A549 (cell line): Measurements from ENCODE around the gene DNAH5. TPM values are rescaled to one million over a fixed set of nuclear protein-coding genes. Genes with fewer than 3 reads are reported as not detected.
"Not testable (repeated sequence)": the region's sequence is repeated elsewhere in the genome, so short reads cannot be mapped to it uniquely, and the experiment has no call there.

Experiments
- ATAC-seq, 2 experiments: fragments of 200-7000 bp in 1 of 2; fragments of >200 bp in 1 of 2; cut with Nextera tagmentation in 1 of 2; cut with Tn5 transposase in 1 of 2; 3 replicates each; pipeline versions ENCODE4 v1.8.0 to v1.9.1; 2018 to 2020; ENCODE audit warnings: mild to moderate bottlenecking in 1 of 2, moderate library complexity in 1 of 2
- CTCF ChIA-PET: fragments of 300-600 bp; sonication (Branson Sonifier 250); formaldehyde crosslinking; extraction: SDS; loops from one replicate; lab custom pipeline; 2021; ENCODE audit warnings: antibody characterized with exemption, inconsistent platforms; lab: Yijun Ruan, JAX
- POLR2A ChIA-PET: fragments of 350-600 bp; formaldehyde crosslinking; extraction: SDS; loops from one replicate; lab custom pipeline; 2021; ENCODE audit warnings: antibody characterized with exemption, inconsistent platforms; lab: Yijun Ruan, JAX
- DNase-seq, 2 experiments: peaks; one replicate each; pipeline versions ENCODE4 v3.0.0 to v3.0.0-alpha.2; 2011 to 2016; ENCODE audit warnings: low read depth in 1 of 2, low spot score in 1 of 2
- FAIRE-seq: peaks from 2 replicates; lab custom pipeline; 2011; peaks lifted over from hg19 to GRCh38; lab: Jason Lieb, UNC
- H3K27ac ChIP-seq, 2 experiments: fragments of >200 bp; sonication (Bioruptor Twin); formaldehyde crosslinking; 3 replicates each; pipeline ENCODE4 v1.5.1; 2016 to 2017
- H3K4me1 ChIP-seq: fragments of >200 bp; sonication (Bioruptor Twin); formaldehyde crosslinking; 3 replicates; pipeline ENCODE4 v1.6.1; 2016
- H3K4me2 ChIP-seq: fragments of >200 bp; sonication (Bioruptor Twin); formaldehyde crosslinking; 3 replicates; pipeline ENCODE4 v1.6.1; 2016
- H3K4me3 ChIP-seq: fragments of >200 bp; sonication (Bioruptor Twin); formaldehyde crosslinking; 3 replicates; pipeline ENCODE4 v1.5.1; 2016
- H3K9me3 ChIP-seq: fragments of >200 bp; sonication (Bioruptor Twin); formaldehyde crosslinking; 3 replicates; pipeline ENCODE4 v1.6.1; 2016
- CBX8 ChIP-seq: fragments of 200-600 bp; sonication (generic); IDR thresholded peaks from 2 replicates; pipeline ENCODE4 v1.6.1; 2016
- CEBPB ChIP-seq, 2 experiments: fragments of >200 bp in 1 of 2; sonication (Bioruptor Twin) in 1 of 2; formaldehyde crosslinking in 1 of 2; IDR thresholded peaks; 2 replicates each; pipeline ENCODE4 v1.6.1; 2012 to 2016
- EHF ChIP-seq: fragments of 250-450 bp; sonication (Bioruptor Pico); IDR thresholded peaks from 2 replicates; pipeline ENCODE4 v1.5.0; 2020; ENCODE audit warnings: mild to moderate bottlenecking
- EHMT2 ChIP-seq: fragments of 200-600 bp; sonication (generic); IDR thresholded peaks from 2 replicates; pipeline ENCODE4 v1.6.1; 2016; ENCODE audit warnings: antibody characterized with exemption, low read depth, mild to moderate bottlenecking, moderate library complexity
- EP300 ChIP-seq, 2 experiments: fragments of >200 bp; sonication (Bioruptor Twin); formaldehyde crosslinking; IDR thresholded peaks; 2 replicates in 1 of 2; 3 replicates in 1 of 2; pipeline ENCODE4 v1.6.1; 2016 to 2017
- FOSL2 ChIP-seq, 2 experiments: fragments of 450-650 bp in 1 of 2; fragments of >200 bp in 1 of 2; sonication (Bioruptor Twin) in 1 of 2; formaldehyde crosslinking; IDR thresholded peaks; 2 replicates each; pipeline versions ENCODE4 v1.5.0 to v1.6.1; 2016 to 2020; ENCODE audit warnings: mild to moderate bottlenecking in 1 of 2, moderate library complexity in 1 of 2
- FOXS1 ChIP-seq: fragments of 250-450 bp; sonication (Bioruptor Pico); IDR thresholded peaks from 2 replicates; pipeline ENCODE4 v1.5.0; 2020; ENCODE audit warnings: mild to moderate bottlenecking, moderate library complexity
- GATA3 ChIP-seq: IDR thresholded peaks from 2 replicates; pipeline ENCODE4 v1.6.1; 2012; ENCODE audit warnings: borderline replicate concordance
- HES2 ChIP-seq: fragments of >200 bp; sonication (Bioruptor Twin); formaldehyde crosslinking; IDR thresholded peaks from 2 replicates; pipeline ENCODE4 v1.6.1; 2016
- HOXB13 ChIP-seq: fragments of 250-450 bp; sonication (Bioruptor Pico); IDR thresholded peaks from 2 replicates; pipeline ENCODE4 v1.5.0; 2020; ENCODE audit warnings: low read depth, mild to moderate bottlenecking, moderate library complexity
- JUN ChIP-seq, 2 experiments: fragments of >200 bp; sonication (Bioruptor Twin); formaldehyde crosslinking; IDR thresholded peaks; 2 replicates in 1 of 2; 3 replicates in 1 of 2; pipeline ENCODE4 v1.6.1; 2016 to 2017
- JUNB ChIP-seq: fragments of >200 bp; sonication (Bioruptor Twin); formaldehyde crosslinking; IDR thresholded peaks from 2 replicates; pipeline ENCODE4 v1.6.1; 2016
- KDM5A ChIP-seq: fragments of 200-600 bp; sonication (generic); IDR thresholded peaks from 2 replicates; pipeline ENCODE4 v1.6.1; 2016; ENCODE audit warnings: antibody characterized with exemption, mild to moderate bottlenecking
- MAX ChIP-seq: IDR thresholded peaks from 2 replicates; pipeline ENCODE4 v1.6.1; 2012
- MYC ChIP-seq: IDR thresholded peaks from 2 replicates; pipeline ENCODE4 v1.6.1; 2012; ENCODE audit warnings: mild to moderate bottlenecking, inconsistent platforms, low read length, improper control_type of control experiment, borderline replicate concordance
- POLR2A ChIP-seq: IDR thresholded peaks from 2 replicates; pipeline ENCODE4 v1.6.1; 2012; ENCODE audit warnings: mild to moderate bottlenecking, low read length
- POLR2AphosphoS2 ChIP-seq: conservative IDR thresholded peaks from 2 replicates; pipeline ENCODE4 v1.6.1; 2012; ENCODE audit warnings: low read length, improper control_type of control experiment, inconsistent platforms
- RAD21 ChIP-seq, 2 experiments: fragments of >200 bp in 1 of 2; sonication (Bioruptor Twin) in 1 of 2; formaldehyde crosslinking in 1 of 2; IDR thresholded peaks in 1 of 2; conservative IDR thresholded peaks in 1 of 2; 2 replicates in 1 of 2; 3 replicates in 1 of 2; pipeline ENCODE4 v1.6.1; 2012 to 2018; ENCODE audit warnings: inconsistent platforms in 1 of 2
- RCOR1 ChIP-seq: fragments of 150-350 bp; IDR thresholded peaks from 2 replicates; pipeline ENCODE4 v1.6.1; 2014; ENCODE audit warnings: antibody characterized with exemption, low read length, low read depth
- REST ChIP-seq: fragments of 200-600 bp; sonication (generic); IDR thresholded peaks from 2 replicates; pipeline ENCODE4 v1.6.1; 2016; ENCODE audit warnings: antibody characterized with exemption, mild to moderate bottlenecking, moderate library complexity
- RNF2 ChIP-seq: fragments of 200-600 bp; sonication (generic); IDR thresholded peaks from 2 replicates; pipeline ENCODE4 v1.6.1; 2016; ENCODE audit warnings: low read depth, mild to moderate bottlenecking, antibody characterized with exemption, moderate library complexity, borderline replicate concordance
- SMC3 ChIP-seq: fragments of >200 bp; sonication (Bioruptor Twin); formaldehyde crosslinking; IDR thresholded peaks from 3 replicates; pipeline ENCODE4 v1.6.1; 2018; ENCODE audit warnings: inconsistent platforms
- SREBF2 ChIP-seq: fragments of 450-650 bp; IDR thresholded peaks from 2 replicates; pipeline ENCODE4 v1.6.1; 2014; ENCODE audit warnings: mild to moderate bottlenecking, moderate library complexity
- WGBS: methylation state at CpG from one replicate; pipeline ENCODE4 v1.1.6; 2017; ENCODE audit errors: missing lambda C conversion rate; 5-methylcytosine and 5-hydroxymethylcytosine counted together
- polyA plus RNA-seq, 4 experiments: library from polyadenylated mRNA; depleted of rRNA in 3 of 4; stranded (reverse); fragments of >200 nt; fragmentation: RNase III in 1 of 4; extraction: RNeasy Plus Mini Kit Qiagen cat#74134 plus additional on column Dnase treatment in 1 of 4; gene quantifications; 2 replicates in 3 of 4; 3 replicates in 1 of 4; pipeline ENCODE4 v1.2.3, GENCODE V29; 2011 to 2017
- TF ChIP-seq, protein P1 (sequence below): IDR thresholded peaks from 2 replicates; pipeline ENCODE4 v1.6.1; 2012; ENCODE audit warnings: low read depth, borderline replicate concordance
- TF ChIP-seq, protein P2 (sequence below): IDR thresholded peaks from 2 replicates; pipeline ENCODE4 v1.6.1; 2012

Gene DNAH5
- polyA plus RNA-seq, 2 of the 4 experiments (the other 2 are of a cell fraction), result 0.15 to 1.0 TPM

- no peaks in the 10 kb centered on the region for H3K9me3 ChIP-seq
- peak overlapping the region; percentile 25; the same call in 2 of the 3 replicates for H3K4me3 ChIP-seq
- peak overlapping the region; percentile 73 for H3K4me2 ChIP-seq
- no peak for TF ChIP-seq CEBPB (IDR thresholded peaks at IDR 0.05)
- no peak for TF ChIP-seq SMC3
- TF ChIP-seq MYC, result no peak
- TF ChIP-seq MAX, result peak; percentile 21; the same call in 1 of the 2 replicates
- TF ChIP-seq JUNB, result peak; percentile 40
- TF ChIP-seq JUN (IDR thresholded peaks at IDR 0.05), result no peak
- TF ChIP-seq RNF2, result no peak
- no peak for TF ChIP-seq HOXB13 (CRISPR knock-in tag)
- TF ChIP-seq, protein P1, sequence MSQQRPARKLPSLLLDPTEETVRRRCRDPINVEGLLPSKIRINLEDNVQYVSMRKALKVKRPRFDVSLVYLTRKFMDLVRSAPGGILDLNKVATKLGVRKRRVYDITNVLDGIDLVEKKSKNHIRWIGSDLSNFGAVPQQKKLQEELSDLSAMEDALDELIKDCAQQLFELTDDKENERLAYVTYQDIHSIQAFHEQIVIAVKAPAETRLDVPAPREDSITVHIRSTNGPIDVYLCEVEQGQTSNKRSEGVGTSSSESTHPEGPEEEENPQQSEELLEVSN, result no peak
- no peak for TF ChIP-seq HES2
- no peak for TF ChIP-seq KDM5A
- no peak for TF ChIP-seq POLR2A
- TF ChIP-seq FOXS1 (CRISPR knock-in tag), result no peak
- TF ChIP-seq GATA3, result peak; percentile 45; the same call in 1 of the 2 replicates
- TF ChIP-seq, protein P2, sequence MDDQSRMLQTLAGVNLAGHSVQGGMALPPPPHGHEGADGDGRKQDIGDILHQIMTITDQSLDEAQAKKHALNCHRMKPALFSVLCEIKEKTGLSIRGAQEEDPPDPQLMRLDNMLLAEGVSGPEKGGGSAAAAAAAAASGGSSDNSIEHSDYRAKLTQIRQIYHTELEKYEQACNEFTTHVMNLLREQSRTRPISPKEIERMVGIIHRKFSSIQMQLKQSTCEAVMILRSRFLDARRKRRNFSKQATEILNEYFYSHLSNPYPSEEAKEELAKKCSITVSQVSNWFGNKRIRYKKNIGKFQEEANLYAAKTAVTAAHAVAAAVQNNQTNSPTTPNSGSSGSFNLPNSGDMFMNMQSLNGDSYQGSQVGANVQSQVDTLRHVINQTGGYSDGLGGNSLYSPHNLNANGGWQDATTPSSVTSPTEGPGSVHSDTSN, result no peak
- TF ChIP-seq FOSL2 (IDR thresholded peaks at IDR 0.05), result no peak
- peak; percentile 62 for TF ChIP-seq FOSL2 (CRISPR knock-in tag; IDR thresholded peaks at IDR 0.05)
- no peak for TF ChIP-seq CBX8
- no peak for TF ChIP-seq RCOR1
- TF ChIP-seq EHMT2, result no peak
- TF ChIP-seq POLR2AphosphoS2, result no peak
- no peak for TF ChIP-seq REST
- no peak for TF ChIP-seq EHF (CRISPR knock-in tag)
- TF ChIP-seq SREBF2, result no peak
- TF ChIP-seq EP300 (IDR thresholded peaks at IDR 0.05), result peak in 1 of 2 experiments; percentile 21; a peak in 1 of 5 replicates
- TF ChIP-seq RAD21 (conservative IDR thresholded peaks at IDR 0.05 in 1 of 2, IDR thresholded peaks at IDR 0.05 in 1 of 2), result no peak
- TF ChIP-seq, all 56 proteins: peak for 5
- ChIA-PET POLR2A (interaction anchor here (0.7 kb wide), 1 partner anchor 157 kb away, joined by 3 read pairs; the partner anchor contains the start of gene TRIO), CTCF (interaction anchor here (0.6 to 8.0 kb wide), 8 partner anchors 9 to 894 kb away, joined by 3 to 53 read pairs (median 8); no protein-coding TSS in a partner anchor)
- peak overlapping the region; percentile 71 to 88 for H3K27ac ChIP-seq
- FAIRE-seq (peak; percentile 77), ATAC-seq (peak; percentile 58 to 86; a peak in 5 of 6 replicates), DNase-seq (peak; percentile 62 to 75)
- H3K4me1 ChIP-seq, result peaks cover 18% of the 10 kb centered on the region
- 31% methylated on average over 12 of the region's 12 CpGs for WGBS
Observed at GRCh38 chr5:13985731-13986418, 41.4 kb upstream of the DNAH5 start.

- ATAC-seq, H3K4me3 ChIP-seq, H3K27ac ChIP-seq, FAIRE-seq, POLR2A ChIA-PET, H3K9me3 ChIP-seq, H3K4me2 ChIP-seq, DNase-seq: not testable (repeated sequence)
- H3K4me1 ChIP-seq, result peaks cover 18% of the 10 kb centered on the region
- CTCF ChIA-PET, result interaction anchor here (0.7 to 8.0 kb wide), 5 partner anchors 124 to 664 kb away, joined by 4 to 53 read pairs (median 8); no protein-coding TSS in a partner anchor
- 86% methylated on average over 5 of the region's 5 CpGs for WGBS
Observed at GRCh38 chr5:13984888-13985287, 40.4 kb upstream of the DNAH5 start.
